Thyroid gland (tissue), 4 donors: Measurements from ENCODE around the gene UCN2. TPM values are rescaled to one million over a fixed set of nuclear protein-coding genes. Genes with fewer than 3 reads are reported as not detected.

Experiments used
- DNase-seq, 2 donors: peaks; one replicate each; pipeline ENCODE4 v3.0.0-alpha.2; 2019
- H3K27ac ChIP-seq, 3 donors: fragments of 200-600 bp; sonication (generic); 1 replicate in 2 of 3; 2 replicates in 1 of 3; pipeline ENCODE4 v1.5.1; 2016 to 2019; ENCODE audit warnings: mild to moderate bottlenecking in 1 of 3, moderate library complexity in 1 of 3
- H3K27me3 ChIP-seq: fragments of 200-600 bp; sonication (generic); one replicate; pipeline ENCODE4 v1.5.1; 2019
- H3K36me3 ChIP-seq, 2 donors: fragments of 200-600 bp; sonication (generic); one replicate each; pipeline ENCODE4 v1.5.1; 2016 to 2019
- H3K4me1 ChIP-seq, 2 donors: fragments of 200-600 bp; sonication (generic); one replicate each; pipeline ENCODE4 v1.5.1; 2017 to 2019
- H3K4me3 ChIP-seq, 3 donors: fragments of 200-600 bp; sonication (generic); replicated peaks in 1 of 3; 1 replicate in 2 of 3; 2 replicates in 1 of 3; pipeline ENCODE4 v1.5.1; 2016; ENCODE audit warnings: mild to moderate bottlenecking in 1 of 3
- H3K9me3 ChIP-seq: fragments of 200-600 bp; sonication (generic); one replicate; pipeline ENCODE4 v1.5.1; 2017
- POLR2A ChIP-seq, 2 donors: fragments of 450-650 bp; IDR thresholded peaks; one replicate each; pipeline ENCODE4 v1.6.1; 2017; ENCODE audit warnings: antibody characterized with exemption in 2 of 2, mild to moderate bottlenecking in 2 of 2, moderate library complexity in 1 of 2
- WGBS, 2 donors: methylation state at CpG; one replicate each; pipeline ENCODE4 v1.1.5; 2017; 5-methylcytosine and 5-hydroxymethylcytosine counted together
- intact Hi-C: fragments of 100-400 bp; cut with DNase I; formaldehyde crosslinking; loops from one replicate; pipeline ENCODE4 v1.15.1; 2023
- total RNA-seq, 4 donors: library from RNA; depleted of rRNA; stranded (reverse); fragments of >200 nt; gene quantifications; one replicate each; pipeline ENCODE4 v1.2.3, GENCODE V29; 2016
- TF ChIP-seq, protein P1 (sequence below), 6 experiments: fragments of 200-600 bp in 3 of 6; fragments of 450-650 bp in 3 of 6; sonication (generic) in 3 of 6; IDR thresholded peaks; one replicate each; pipeline ENCODE4 v1.5.1; 2016 to 2019; ENCODE audit warnings: antibody characterized with exemption in 6 of 6, mild to moderate bottlenecking in 2 of 6, inconsistent platforms in 1 of 6, moderate library complexity in 1 of 6

UCN2 gene
- total RNA-seq, 4 donors from 2014 or later: not detected

DNA sequence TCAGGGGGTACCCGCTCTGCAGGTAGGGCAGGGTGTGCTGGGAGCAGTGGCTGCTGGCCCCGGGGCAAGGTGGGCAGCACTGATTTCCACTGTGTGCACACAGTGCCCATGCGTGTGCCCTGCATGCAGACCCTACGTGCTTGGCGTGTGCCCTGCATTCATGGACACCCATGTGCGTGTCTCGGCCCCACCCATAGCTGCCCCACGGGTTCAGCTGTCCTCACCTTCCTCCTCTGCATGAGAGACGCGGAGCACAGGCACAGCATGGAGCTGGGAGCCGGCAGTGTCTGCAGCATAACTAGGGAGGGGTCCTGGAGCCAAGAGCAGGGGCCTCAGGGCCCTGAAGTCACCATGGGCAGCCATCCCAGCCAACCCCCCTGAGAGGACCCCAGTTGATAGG is 1.6 kb upstream of the UCN2 start:
- H3K9me3 ChIP-seq: no peaks in the 10 kb centered on the region
- H3K4me3 ChIP-seq: no peak overlapping the region
- no peak overlapping the region for H3K27ac ChIP-seq
- TF ChIP-seq, protein P1, sequence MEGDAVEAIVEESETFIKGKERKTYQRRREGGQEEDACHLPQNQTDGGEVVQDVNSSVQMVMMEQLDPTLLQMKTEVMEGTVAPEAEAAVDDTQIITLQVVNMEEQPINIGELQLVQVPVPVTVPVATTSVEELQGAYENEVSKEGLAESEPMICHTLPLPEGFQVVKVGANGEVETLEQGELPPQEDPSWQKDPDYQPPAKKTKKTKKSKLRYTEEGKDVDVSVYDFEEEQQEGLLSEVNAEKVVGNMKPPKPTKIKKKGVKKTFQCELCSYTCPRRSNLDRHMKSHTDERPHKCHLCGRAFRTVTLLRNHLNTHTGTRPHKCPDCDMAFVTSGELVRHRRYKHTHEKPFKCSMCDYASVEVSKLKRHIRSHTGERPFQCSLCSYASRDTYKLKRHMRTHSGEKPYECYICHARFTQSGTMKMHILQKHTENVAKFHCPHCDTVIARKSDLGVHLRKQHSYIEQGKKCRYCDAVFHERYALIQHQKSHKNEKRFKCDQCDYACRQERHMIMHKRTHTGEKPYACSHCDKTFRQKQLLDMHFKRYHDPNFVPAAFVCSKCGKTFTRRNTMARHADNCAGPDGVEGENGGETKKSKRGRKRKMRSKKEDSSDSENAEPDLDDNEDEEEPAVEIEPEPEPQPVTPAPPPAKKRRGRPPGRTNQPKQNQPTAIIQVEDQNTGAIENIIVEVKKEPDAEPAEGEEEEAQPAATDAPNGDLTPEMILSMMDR (IDR thresholded peaks at IDR 0.05): no peak
- no peak for TF ChIP-seq POLR2A (IDR thresholded peaks at IDR 0.05)
- intact Hi-C loops: no loop called here
- no peak for DNase-seq
- H3K36me3 ChIP-seq: no peaks in the 10 kb centered on the region
- 77 to 90% methylated on average over 6 to 10 of the region's 11 CpGs for WGBS, 2 donors
- peaks cover 9 to 12% of the 10 kb centered on the region in 2 donors for H3K4me1 ChIP-seq
- no peaks in the 10 kb centered on the region for H3K27me3 ChIP-seq

DNA sequence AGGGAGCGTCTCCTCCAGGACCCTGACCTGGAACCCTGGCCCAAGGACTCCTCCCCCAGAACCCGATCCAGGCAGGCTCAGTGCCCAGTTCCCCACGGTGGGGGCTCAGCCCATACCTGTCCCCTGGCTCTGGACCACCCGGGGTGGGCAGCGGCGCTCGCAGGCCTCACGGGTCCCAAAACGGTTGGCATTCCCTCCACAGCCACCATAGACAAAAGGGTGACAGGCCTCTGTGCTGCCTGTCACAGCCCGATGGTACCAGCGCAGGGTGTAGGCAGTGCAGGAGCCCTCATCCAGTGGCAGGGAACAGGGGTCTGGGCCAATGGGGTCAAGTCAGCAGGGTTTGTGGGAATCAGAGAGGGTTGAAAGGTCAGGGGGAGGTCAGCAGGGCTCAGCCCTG is 1.1 kb upstream of the UCN2 start:
- 80 to 100% methylated on average over 1 to 2 of the region's 11 CpGs for WGBS, 2 donors
- no peak for DNase-seq
- H3K4me3 ChIP-seq: no peak overlapping the region
- no peaks in the 10 kb centered on the region for H3K9me3 ChIP-seq
- H3K4me1 ChIP-seq: peaks cover 9 to 16% of the 10 kb centered on the region in 2 donors
- intact Hi-C loops: no loop called here
- H3K27me3 ChIP-seq: no peaks in the 10 kb centered on the region
- no peaks in the 10 kb centered on the region for H3K36me3 ChIP-seq
- no peak for TF ChIP-seq POLR2A (IDR thresholded peaks at IDR 0.05)
- TF ChIP-seq, protein P1 (IDR thresholded peaks at IDR 0.05): no peak
- H3K27ac ChIP-seq: no peak overlapping the region

DNA sequence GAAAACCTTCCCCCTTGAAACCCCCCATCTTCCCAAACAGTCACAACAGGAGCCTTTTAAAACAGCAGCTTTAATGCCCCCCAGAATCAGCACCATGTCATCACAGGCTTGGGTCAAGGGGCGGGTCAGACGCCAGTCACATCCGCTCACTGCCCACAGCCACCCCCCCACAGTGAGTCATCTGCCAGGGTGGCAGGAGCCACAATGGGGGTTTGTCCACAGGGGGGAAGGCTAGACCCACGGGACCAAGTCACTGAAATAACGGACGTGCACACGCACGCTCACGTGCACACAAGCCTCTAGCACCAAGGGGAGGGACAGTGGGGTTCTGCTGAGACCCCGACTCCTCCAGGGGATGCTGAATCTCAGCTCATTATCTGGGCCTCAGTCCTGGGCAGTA is 441 bp upstream of the UCN2 start:
- no peak overlapping the region for H3K4me3 ChIP-seq
- no peaks in the 10 kb centered on the region for H3K27me3 ChIP-seq
- no peaks in the 10 kb centered on the region for H3K9me3 ChIP-seq
- no peak overlapping the region for H3K27ac ChIP-seq
- peaks cover 9 to 16% of the 10 kb centered on the region in 2 donors for H3K4me1 ChIP-seq
- 81 to 86% methylated on average over 3 to 8 of the region's 10 CpGs for WGBS, 2 donors
- intact Hi-C loops: no loop called here
- H3K36me3 ChIP-seq: no peaks in the 10 kb centered on the region
- no peak for DNase-seq
- TF ChIP-seq, protein P1 (IDR thresholded peaks at IDR 0.05): no peak
- TF ChIP-seq POLR2A (IDR thresholded peaks at IDR 0.05): no peak

DNA sequence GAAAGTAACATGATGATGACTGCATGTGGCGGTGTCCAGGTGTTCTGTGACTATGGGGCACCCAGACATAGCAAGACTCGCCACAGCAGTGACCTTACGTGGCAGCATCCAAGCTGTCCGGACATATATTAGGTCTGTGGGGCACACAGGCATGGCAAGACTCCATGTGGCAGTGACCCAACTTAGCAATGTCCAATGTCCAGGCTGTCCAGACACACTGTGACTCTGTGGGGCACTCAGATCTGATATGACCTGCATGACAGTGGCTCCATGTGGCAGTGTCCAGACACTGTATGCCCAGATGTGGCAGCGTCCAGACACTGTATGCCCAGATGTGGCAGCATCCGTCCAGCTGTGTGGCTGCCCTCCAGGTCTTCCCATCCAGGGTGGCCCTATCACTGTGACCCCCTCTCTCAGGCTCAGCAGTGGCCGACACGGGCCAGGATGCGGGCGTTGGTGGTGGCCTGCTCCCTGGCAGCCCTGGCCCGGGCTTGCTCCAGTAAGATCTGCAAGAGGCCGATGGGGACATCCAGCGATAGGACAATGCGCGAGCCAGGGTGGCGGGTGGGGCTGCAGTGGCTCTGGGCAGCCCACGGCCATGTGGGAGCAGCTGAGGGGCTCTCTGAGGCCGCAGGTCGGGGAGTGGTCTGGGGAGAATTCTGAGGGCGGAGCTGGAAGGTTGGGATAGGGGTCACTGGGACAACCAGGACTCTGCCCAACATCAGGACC is 1.1 kb downstream of the UCN2 start:
- Histone ChIP-seq H3K36me3 (no peaks in the 10 kb centered on the region), H3K27ac (no peak overlapping the region), H3K4me1 (peaks cover 14 to 21% of the 10 kb centered on the region in 2 donors), H3K27me3 (no peaks in the 10 kb centered on the region), H3K9me3 (no peaks in the 10 kb centered on the region), H3K4me3 (no peak overlapping the region)
- no peak for DNase-seq
- no peak for TF ChIP-seq POLR2A (IDR thresholded peaks at IDR 0.05)
- TF ChIP-seq, protein P1 (IDR thresholded peaks at IDR 0.05): no peak
- WGBS, 2 donors: 78 to 88% methylated on average over 7 to 14 of the region's 20 CpGs
- intact Hi-C loops: no loop called here

DNA sequence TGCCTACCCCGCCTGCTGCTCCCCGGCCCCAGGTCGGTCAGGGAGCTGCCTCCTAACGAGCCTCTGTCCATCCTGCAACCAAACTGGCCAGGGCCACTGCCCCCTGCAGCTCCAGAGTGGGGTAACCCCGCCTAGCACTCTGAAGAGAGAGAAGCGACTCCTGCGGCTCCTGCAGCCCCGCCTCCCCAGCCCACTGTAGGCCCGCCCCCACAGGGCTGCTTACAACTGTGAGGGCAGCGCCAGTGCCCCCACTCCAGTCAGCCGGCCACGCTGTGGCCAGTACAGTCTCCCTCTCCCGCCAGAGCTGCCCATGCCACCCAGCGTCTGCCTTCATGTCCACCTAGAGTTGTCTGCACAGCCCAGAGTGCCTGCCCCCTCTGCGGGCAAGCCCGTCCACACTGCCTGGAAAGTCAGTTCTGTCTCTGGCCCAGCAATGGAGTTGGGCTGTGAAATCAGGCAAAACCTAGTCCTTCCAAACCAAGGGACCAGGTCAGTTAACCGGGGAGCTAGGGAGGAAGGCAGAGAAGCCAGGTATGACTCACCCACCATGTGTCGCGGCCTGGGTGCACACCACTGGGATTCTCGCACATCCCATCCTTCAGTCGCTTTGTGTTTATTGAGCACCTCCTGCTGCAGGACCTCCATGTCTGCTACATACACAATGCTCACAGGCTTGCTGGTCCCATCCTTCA is 2.4 kb downstream of the UCN2 start:
- 38 to 55% methylated on average over 8 to 19 of the region's 21 CpGs for WGBS, 2 donors
- no peaks in the 10 kb centered on the region for H3K9me3 ChIP-seq
- H3K27ac ChIP-seq: no peak overlapping the region
- intact Hi-C loops: no loop called here
- H3K36me3 ChIP-seq: no peaks in the 10 kb centered on the region
- no peak overlapping the region for H3K4me3 ChIP-seq
- H3K27me3 ChIP-seq: no peaks in the 10 kb centered on the region
- peaks cover 22 to 28% of the 10 kb centered on the region in 2 donors for H3K4me1 ChIP-seq
- TF ChIP-seq, protein P1 (IDR thresholded peaks at IDR 0.05): peak in 1 of 6 experiments; percentile 23
- no peak for TF ChIP-seq POLR2A (IDR thresholded peaks at IDR 0.05)
- peak; percentile 54 to 66 for DNase-seq
